CD14-positive monocyte (primary cell): ENCODE results near the gene AMACR. TPM values are rescaled to one million over a fixed set of nuclear protein-coding genes. Genes with fewer than 3 reads are reported as not detected.

Experiments used
- DNase-seq, 3 donors: peaks; one replicate each; pipeline ENCODE4 v3.0.0-alpha.2; 2011 to 2022
- H2AFZ ChIP-seq: 2 replicates; pipeline ENCODE4 v1.6.0; 2012; ENCODE audit warnings: mild to moderate bottlenecking, low read depth, low read length, inconsistent platforms; ENCODE audit not compliant: insufficient read depth, poor library complexity, severe bottlenecking
- H3K27ac ChIP-seq, 2 donors: 1 replicate in 1 of 2; 2 replicates in 1 of 2; pipeline ENCODE4 v1.5.1; 2012 to 2013; ENCODE audit warnings: low read length in 2 of 2, control low read depth in 1 of 2, inconsistent platforms in 1 of 2, low read depth in 1 of 2, mild to moderate bottlenecking in 1 of 2
- H3K27me3 ChIP-seq, 2 donors: one replicate each; pipeline versions ENCODE4 v1.6.0 to v1.6.1; 2011 to 2013; ENCODE audit warnings: low read length in 2 of 2; ENCODE audit not compliant: control insufficient read depth in 2 of 2, insufficient read depth in 2 of 2
- H3K36me3 ChIP-seq, 2 donors: replicated peaks in 1 of 2; 1 replicate in 1 of 2; 2 replicates in 1 of 2; pipeline versions ENCODE4 v1.5.1 to v1.6.1; 2012 to 2013; ENCODE audit warnings: low read length in 2 of 2, control low read depth in 1 of 2, inconsistent platforms in 1 of 2, mild to moderate bottlenecking in 1 of 2; ENCODE audit not compliant: insufficient read depth in 2 of 2, control insufficient read depth in 1 of 2
- H3K4me1 ChIP-seq, 2 donors: 1 replicate in 1 of 2; 2 replicates in 1 of 2; pipeline versions ENCODE4 v1.5.1 to v1.6.1; 2012 to 2013; ENCODE audit warnings: low read length in 2 of 2, control low read depth in 1 of 2, inconsistent platforms in 1 of 2, mild to moderate bottlenecking in 1 of 2, moderate library complexity in 1 of 2; ENCODE audit not compliant: insufficient read depth in 2 of 2, control insufficient read depth in 1 of 2
- H3K4me2 ChIP-seq: replicated peaks from 2 replicates; pipeline ENCODE3; 2012; ENCODE audit warnings: low read length, moderate library complexity, mild to moderate bottlenecking; ENCODE audit not compliant: poor library complexity, severe bottlenecking; ENCODE audit errors: extremely low read depth
- H3K4me3 ChIP-seq, 3 experiments: fragments of 200-600 bp in 1 of 3; sonication (generic) in 1 of 3; replicated peaks in 1 of 3; 1 replicate in 2 of 3; 2 replicates in 1 of 3; pipeline ENCODE4 v1.5.1; 2011 to 2013; ENCODE audit warnings: low read length in 3 of 3, mild to moderate bottlenecking in 3 of 3, control low read depth in 2 of 3, low read depth in 2 of 3, inconsistent platforms in 1 of 3, moderate library complexity in 1 of 3
- H3K79me2 ChIP-seq: 2 replicates; pipeline ENCODE4 v1.6.0; 2012; ENCODE audit warnings: mild to moderate bottlenecking, control low read depth, inconsistent platforms, low read length, moderate library complexity; ENCODE audit not compliant: insufficient read depth
- H3K9ac ChIP-seq: 2 replicates; pipeline ENCODE4 v1.6.0; 2017; ENCODE audit warnings: low read length, mild to moderate bottlenecking; ENCODE audit not compliant: insufficient read depth, poor library complexity, severe bottlenecking
- H3K9me3 ChIP-seq, 2 donors: replicated peaks in 1 of 2; 1 replicate in 1 of 2; 2 replicates in 1 of 2; pipeline versions ENCODE4 v1.5.1 to v1.6.1; 2012 to 2013; ENCODE audit warnings: low read length in 2 of 2, control low read depth in 1 of 2; ENCODE audit not compliant: control insufficient read depth in 1 of 2, insufficient read depth in 1 of 2
- H4K20me1 ChIP-seq: 2 replicates; pipeline ENCODE4 v1.6.0; 2012; ENCODE audit warnings: mild to moderate bottlenecking, low read length, control low read depth, moderate library complexity; ENCODE audit not compliant: insufficient read depth
- H3K27ac Mint-ChIP-seq, 7 donors: one replicate each; pipeline ENCODE4 v1.8.0; 2020; ENCODE audit warnings: mild to moderate bottlenecking in 7 of 7, mixed read lengths in 7 of 7, moderate library complexity in 6 of 7, inconsistent platforms in 2 of 7
- H3K27me3 Mint-ChIP-seq, 3 donors: one replicate each; pipeline ENCODE4 v1.8.0; 2021 to 2022; ENCODE audit warnings: low read depth in 3 of 3, mild to moderate bottlenecking in 3 of 3, mixed read lengths in 3 of 3, moderate library complexity in 3 of 3, inconsistent platforms in 1 of 3
- H3K36me3 Mint-ChIP-seq, 2 donors: one replicate each; pipeline ENCODE4 v1.8.0; 2020; ENCODE audit warnings: mixed read lengths in 2 of 2, inconsistent platforms in 1 of 2, mild to moderate bottlenecking in 1 of 2
- H3K4me1 Mint-ChIP-seq: one replicate; pipeline ENCODE4 v1.8.0; 2020; ENCODE audit warnings: mild to moderate bottlenecking, mixed read lengths
- H3K4me3 Mint-ChIP-seq, 2 donors: one replicate each; pipeline ENCODE4 v1.8.0; 2020; ENCODE audit warnings: mild to moderate bottlenecking in 2 of 2, mixed read lengths in 2 of 2, moderate library complexity in 1 of 2
- H3K9me3 Mint-ChIP-seq, 7 donors: one replicate each; pipeline ENCODE4 v1.8.0; 2020 to 2022; ENCODE audit warnings: mixed read lengths in 7 of 7, mild to moderate bottlenecking in 6 of 7, moderate library complexity in 6 of 7, inconsistent platforms in 2 of 7
- WGBS: methylation state at CpG from one replicate; pipeline ENCODE4 v1.1.5; 2013; ENCODE audit warnings: missing lambda C conversion rate; ENCODE audit not compliant: insufficient coverage; 5-methylcytosine and 5-hydroxymethylcytosine counted together
- intact Hi-C, 2 donors: fragments of 100-400 bp; cut with micrococcal nuclease; formaldehyde crosslinking; loops; one replicate each; pipeline versions ENCODE4 v1.15.0 to v1.15.1; 2023
- polyA plus RNA-seq, 3 donors: library from polyadenylated mRNA; depleted of rRNA in 1 of 3; unstranded in 2 of 3; stranded (reverse) in 1 of 3; fragments of 300-500 nt in 2 of 3; fragments of >200 nt in 1 of 3; fragmentation: Illumina TruSeq in 2 of 3; gene quantifications; 1 replicate in 2 of 3; 2 replicates in 1 of 3; pipeline ENCODE4 v1.2.3, GENCODE V29; 2012 to 2021
- TF ChIP-seq, protein P1 (sequence below): fragments of 200-600 bp; IDR thresholded peaks from one replicate; pipeline ENCODE4 v1.8.0; 2022; ENCODE audit warnings: antibody characterized with exemption, mild to moderate bottlenecking

Gene AMACR
- polyA plus RNA-seq, 3 donors = 1.2 to 6.1 (median 4.8) TPM

GRCh38 chr5:33995865-33996264 lies 12.0 kb downstream of the AMACR start:
- H3K9ac ChIP-seq = no peak overlapping the region
- H3K36me3 ChIP-seq = no peaks in the 10 kb centered on the region
- peaks cover 4 to 12% of the 10 kb centered on the region in 2 donors for H3K36me3 Mint-ChIP-seq
- no peaks in the 10 kb centered on the region for H3K27me3 Mint-ChIP-seq
- H4K20me1 ChIP-seq = no peaks in the 10 kb centered on the region
- H3K4me3 Mint-ChIP-seq = no peak overlapping the region
- H3K4me1 ChIP-seq = no peaks in the 10 kb centered on the region
- no peaks in the 10 kb centered on the region for H3K9me3 ChIP-seq
- no peaks in the 10 kb centered on the region for H3K9me3 Mint-ChIP-seq
- no CpG with 5 or more reads among the region's 2 CpGs for WGBS
- H3K79me2 ChIP-seq = no peaks in the 10 kb centered on the region
- no peak for DNase-seq
- H2AFZ ChIP-seq = no peak overlapping the region
- TF ChIP-seq, protein P1, sequence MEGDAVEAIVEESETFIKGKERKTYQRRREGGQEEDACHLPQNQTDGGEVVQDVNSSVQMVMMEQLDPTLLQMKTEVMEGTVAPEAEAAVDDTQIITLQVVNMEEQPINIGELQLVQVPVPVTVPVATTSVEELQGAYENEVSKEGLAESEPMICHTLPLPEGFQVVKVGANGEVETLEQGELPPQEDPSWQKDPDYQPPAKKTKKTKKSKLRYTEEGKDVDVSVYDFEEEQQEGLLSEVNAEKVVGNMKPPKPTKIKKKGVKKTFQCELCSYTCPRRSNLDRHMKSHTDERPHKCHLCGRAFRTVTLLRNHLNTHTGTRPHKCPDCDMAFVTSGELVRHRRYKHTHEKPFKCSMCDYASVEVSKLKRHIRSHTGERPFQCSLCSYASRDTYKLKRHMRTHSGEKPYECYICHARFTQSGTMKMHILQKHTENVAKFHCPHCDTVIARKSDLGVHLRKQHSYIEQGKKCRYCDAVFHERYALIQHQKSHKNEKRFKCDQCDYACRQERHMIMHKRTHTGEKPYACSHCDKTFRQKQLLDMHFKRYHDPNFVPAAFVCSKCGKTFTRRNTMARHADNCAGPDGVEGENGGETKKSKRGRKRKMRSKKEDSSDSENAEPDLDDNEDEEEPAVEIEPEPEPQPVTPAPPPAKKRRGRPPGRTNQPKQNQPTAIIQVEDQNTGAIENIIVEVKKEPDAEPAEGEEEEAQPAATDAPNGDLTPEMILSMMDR = no peak
- peaks cover 5% of the 10 kb centered on the region for H3K4me1 Mint-ChIP-seq
- no peak overlapping the region for H3K27ac ChIP-seq
- H3K4me2 ChIP-seq = no peak overlapping the region
- H3K27ac Mint-ChIP-seq = no peak overlapping the region
- intact Hi-C loops = no loop called here
- H3K27me3 ChIP-seq = no peaks in the 10 kb centered on the region
- no peak overlapping the region for H3K4me3 ChIP-seq

GRCh38 chr5:33994845-33995244 lies 13.0 kb downstream of the AMACR start:
- H4K20me1 ChIP-seq = no peaks in the 10 kb centered on the region
- peaks cover 5% of the 10 kb centered on the region for H3K4me1 Mint-ChIP-seq
- no peaks in the 10 kb centered on the region for H3K4me1 ChIP-seq
- no peak overlapping the region for H2AFZ ChIP-seq
- H3K27me3 Mint-ChIP-seq = no peaks in the 10 kb centered on the region
- no peaks in the 10 kb centered on the region for H3K27me3 ChIP-seq
- intact Hi-C loops = no loop called here
- no peak for DNase-seq
- no peak overlapping the region for H3K4me3 ChIP-seq
- H3K27ac Mint-ChIP-seq = no peak overlapping the region
- H3K36me3 Mint-ChIP-seq = peaks cover 4 to 12% of the 10 kb centered on the region in 2 donors
- no CpG with 5 or more reads among the region's 1 CpG for WGBS
- TF ChIP-seq, protein P1 = no peak
- H3K9ac ChIP-seq = no peak overlapping the region
- H3K36me3 ChIP-seq = no peaks in the 10 kb centered on the region
- H3K9me3 Mint-ChIP-seq = no peaks in the 10 kb centered on the region
- no peaks in the 10 kb centered on the region for H3K79me2 ChIP-seq
- H3K4me3 Mint-ChIP-seq = no peak overlapping the region
- no peaks in the 10 kb centered on the region for H3K9me3 ChIP-seq
- no peak overlapping the region for H3K27ac ChIP-seq
- H3K4me2 ChIP-seq = no peak overlapping the region
